ENCODE data around the gene EIF3M.

DNA sequence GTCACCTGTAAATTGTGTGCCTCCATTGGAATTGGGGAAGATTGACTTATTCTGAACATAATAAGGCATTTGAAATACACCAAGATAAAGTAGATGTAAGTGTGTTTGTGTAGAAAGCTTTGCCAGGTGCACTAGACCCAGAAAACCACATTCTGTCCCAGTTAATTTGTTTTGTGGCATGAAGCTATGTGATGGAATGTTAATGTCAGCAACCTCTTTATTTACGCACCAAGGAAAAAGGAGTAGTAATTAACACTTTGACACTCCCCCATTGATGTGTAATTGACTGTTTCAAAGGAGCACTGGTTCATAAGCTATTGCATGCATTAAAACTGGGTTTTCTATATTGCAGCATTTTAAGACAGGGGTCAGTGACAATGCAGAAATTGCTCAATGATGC is 14.3 kb downstream of the EIF3M start:
- TF ChIP-seq, protein P1, sequence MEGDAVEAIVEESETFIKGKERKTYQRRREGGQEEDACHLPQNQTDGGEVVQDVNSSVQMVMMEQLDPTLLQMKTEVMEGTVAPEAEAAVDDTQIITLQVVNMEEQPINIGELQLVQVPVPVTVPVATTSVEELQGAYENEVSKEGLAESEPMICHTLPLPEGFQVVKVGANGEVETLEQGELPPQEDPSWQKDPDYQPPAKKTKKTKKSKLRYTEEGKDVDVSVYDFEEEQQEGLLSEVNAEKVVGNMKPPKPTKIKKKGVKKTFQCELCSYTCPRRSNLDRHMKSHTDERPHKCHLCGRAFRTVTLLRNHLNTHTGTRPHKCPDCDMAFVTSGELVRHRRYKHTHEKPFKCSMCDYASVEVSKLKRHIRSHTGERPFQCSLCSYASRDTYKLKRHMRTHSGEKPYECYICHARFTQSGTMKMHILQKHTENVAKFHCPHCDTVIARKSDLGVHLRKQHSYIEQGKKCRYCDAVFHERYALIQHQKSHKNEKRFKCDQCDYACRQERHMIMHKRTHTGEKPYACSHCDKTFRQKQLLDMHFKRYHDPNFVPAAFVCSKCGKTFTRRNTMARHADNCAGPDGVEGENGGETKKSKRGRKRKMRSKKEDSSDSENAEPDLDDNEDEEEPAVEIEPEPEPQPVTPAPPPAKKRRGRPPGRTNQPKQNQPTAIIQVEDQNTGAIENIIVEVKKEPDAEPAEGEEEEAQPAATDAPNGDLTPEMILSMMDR (conservative IDR thresholded peaks at IDR 0.05; ENCODE audit: low read depth in 2 of 2) = no peak
- no peak for TF ChIP-seq EZH2 (IDR thresholded peaks at IDR 0.05; ENCODE audit: low read depth, unreplicated experiment)
- TF ChIP-seq, protein P2, sequence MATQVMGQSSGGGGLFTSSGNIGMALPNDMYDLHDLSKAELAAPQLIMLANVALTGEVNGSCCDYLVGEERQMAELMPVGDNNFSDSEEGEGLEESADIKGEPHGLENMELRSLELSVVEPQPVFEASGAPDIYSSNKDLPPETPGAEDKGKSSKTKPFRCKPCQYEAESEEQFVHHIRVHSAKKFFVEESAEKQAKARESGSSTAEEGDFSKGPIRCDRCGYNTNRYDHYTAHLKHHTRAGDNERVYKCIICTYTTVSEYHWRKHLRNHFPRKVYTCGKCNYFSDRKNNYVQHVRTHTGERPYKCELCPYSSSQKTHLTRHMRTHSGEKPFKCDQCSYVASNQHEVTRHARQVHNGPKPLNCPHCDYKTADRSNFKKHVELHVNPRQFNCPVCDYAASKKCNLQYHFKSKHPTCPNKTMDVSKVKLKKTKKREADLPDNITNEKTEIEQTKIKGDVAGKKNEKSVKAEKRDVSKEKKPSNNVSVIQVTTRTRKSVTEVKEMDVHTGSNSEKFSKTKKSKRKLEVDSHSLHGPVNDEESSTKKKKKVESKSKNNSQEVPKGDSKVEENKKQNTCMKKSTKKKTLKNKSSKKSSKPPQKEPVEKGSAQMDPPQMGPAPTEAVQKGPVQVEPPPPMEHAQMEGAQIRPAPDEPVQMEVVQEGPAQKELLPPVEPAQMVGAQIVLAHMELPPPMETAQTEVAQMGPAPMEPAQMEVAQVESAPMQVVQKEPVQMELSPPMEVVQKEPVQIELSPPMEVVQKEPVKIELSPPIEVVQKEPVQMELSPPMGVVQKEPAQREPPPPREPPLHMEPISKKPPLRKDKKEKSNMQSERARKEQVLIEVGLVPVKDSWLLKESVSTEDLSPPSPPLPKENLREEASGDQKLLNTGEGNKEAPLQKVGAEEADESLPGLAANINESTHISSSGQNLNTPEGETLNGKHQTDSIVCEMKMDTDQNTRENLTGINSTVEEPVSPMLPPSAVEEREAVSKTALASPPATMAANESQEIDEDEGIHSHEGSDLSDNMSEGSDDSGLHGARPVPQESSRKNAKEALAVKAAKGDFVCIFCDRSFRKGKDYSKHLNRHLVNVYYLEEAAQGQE (IDR thresholded peaks at IDR 0.05; ENCODE audit: unreplicated experiment) = no peak
- no peak for TF ChIP-seq POLR2AphosphoS5 (IDR thresholded peaks at IDR 0.05; ENCODE audit: low read depth)
- no peak for TF ChIP-seq CREB1 (CRISPR knock-in tag; IDR thresholded peaks at IDR 0.05; ENCODE audit: low read depth)
- no peak for TF ChIP-seq ZNF331 (CRISPR knock-in tag; IDR thresholded peaks at IDR 0.05; ENCODE audit: low read depth)
